WI38 (cell line): ENCODE data around the gene AXIN2.

ENCODE experiments used
- H3K4me3 ChIP-seq: 2 replicates; pipeline ENCODE4 v1.5.1; 2011; ENCODE audit warnings: low read depth, mild to moderate bottlenecking, control low read depth, low read length
- CTCF ChIP-seq: IDR thresholded peaks from 2 replicates; pipeline ENCODE4 v1.5.1; 2012; ENCODE audit warnings: low read depth, mild to moderate bottlenecking, control low read depth, low read length

Gene AXIN2

GRCh38 chr17:65538675-65539529, 22.5 kb downstream of the AXIN2 start:
- no peak overlapping the region for H3K4me3 ChIP-seq
- no peak for TF ChIP-seq CTCF

GRCh38 chr17:65537845-65538674, 23.4 kb downstream of the AXIN2 start:
- TF ChIP-seq CTCF = no peak
- no peak overlapping the region for H3K4me3 ChIP-seq

- no peak for TF ChIP-seq CTCF
- no peak overlapping the region for H3K4me3 ChIP-seq
These were observed 24.1 kb downstream of the AXIN2 start for GRCh38 chr17:65537343-65537844.

GRCh38 chr17:65536573-65537342, 24.7 kb downstream of the AXIN2 start:
- no peak for TF ChIP-seq CTCF

GRCh38 chr17:65535777-65536572, 25.5 kb downstream of the AXIN2 start:
- TF ChIP-seq CTCF = no peak
- no peak overlapping the region for H3K4me3 ChIP-seq

More at GRCh38 chr17:65536573-65537342, 24.7 kb downstream of the AXIN2 start:
- no peak overlapping the region for H3K4me3 ChIP-seq

- no peak for TF ChIP-seq CTCF
- no peak overlapping the region for H3K4me3 ChIP-seq
These were observed 27.5 kb downstream of the AXIN2 start for GRCh38 chr17:65533852-65534457.
